Activated T-helper 1 cell treated with anti-CD3 and anti-CD28 coated beads, Interleukin-12 subunit alpha, Interleukin-12 subunit beta, Interleukin-2, Interleukin-4 antibody, amounts not matched to agents 30 ng/mL and 10 ng/mL and 1 ng/mL, durations not matched to agents 14 hours and 24 hours and 36 hours (primary cell): Measurements from ENCODE around the gene CCDC188. TPM values are rescaled to one million over a fixed set of nuclear protein-coding genes. Genes with fewer than 3 reads are reported as not detected.
A peak's percentile ranks its signal among the peaks of the same experiment; 100 is the strongest.

Source experiments
- DNase-seq: peaks from one replicate; pipeline ENCODE4 v3.0.0; 2021; ENCODE audit warnings: low spot score
- H3K27ac Mint-ChIP-seq: one replicate; pipeline ENCODE4 v1.8.0; 2021; ENCODE audit warnings: mild to moderate bottlenecking, mixed read lengths
- H3K27me3 Mint-ChIP-seq: one replicate; pipeline ENCODE4 v1.8.0; 2022; ENCODE audit warnings: mild to moderate bottlenecking, moderate library complexity, mixed read lengths; ENCODE audit not compliant: insufficient read depth
- H3K36me3 Mint-ChIP-seq: one replicate; pipeline ENCODE4 v1.8.0; 2021; ENCODE audit warnings: low read depth, mixed read lengths
- H3K4me1 Mint-ChIP-seq: one replicate; pipeline ENCODE4 v1.8.0; 2021; ENCODE audit warnings: low read depth, mixed read lengths
- H3K4me3 Mint-ChIP-seq: one replicate; pipeline ENCODE4 v1.8.0; 2021; ENCODE audit warnings: mild to moderate bottlenecking, moderate library complexity, mixed read lengths
- H3K9me3 Mint-ChIP-seq: one replicate; pipeline ENCODE4 v1.8.0; 2021; ENCODE audit warnings: mixed read lengths
- intact Hi-C: fragments of 100-400 bp; cut with micrococcal nuclease; formaldehyde crosslinking; loops from one replicate; pipeline ENCODE4 v1.15.1; 2024
- total RNA-seq: library from RNA; stranded (reverse); gene quantifications from 2 replicates; pipeline ENCODE4 v1.2.3, GENCODE V29; 2022

Gene CCDC188
- total RNA-seq, 1 donor from 2014 or later, result 0.26 TPM

GRCh38 chr22:20128902-20129746 lies 21.7 kb downstream of the CCDC188 start:
- peak overlapping the region; percentile 52 for H3K27ac Mint-ChIP-seq
- H3K27me3 Mint-ChIP-seq, result no peaks in the 10 kb centered on the region
- H3K36me3 Mint-ChIP-seq, result peaks cover 21% of the 10 kb centered on the region
- peak; percentile 37 for DNase-seq
- intact Hi-C loops, result loop anchor here (1.0 kb wide), 1 partner anchor 159 kb away; no protein-coding TSS in a partner anchor
- H3K9me3 Mint-ChIP-seq, result no peaks in the 10 kb centered on the region
- H3K4me3 Mint-ChIP-seq, result peak overlapping the region; percentile 33
- peaks cover 10% of the 10 kb centered on the region for H3K4me1 Mint-ChIP-seq

GRCh38 chr22:20128619-20128901 lies 22.3 kb downstream of the CCDC188 start:
- Mint-ChIP-seq H3K27ac (peak overlapping the region; percentile 52), H3K27me3 (no peaks in the 10 kb centered on the region), H3K4me1 (peaks cover 10% of the 10 kb centered on the region), H3K9me3 (no peaks in the 10 kb centered on the region), H3K36me3 (peaks cover 23% of the 10 kb centered on the region), H3K4me3 (no peak overlapping the region)
- intact Hi-C loops, result no loop called here
- no peak for DNase-seq

- H3K36me3 Mint-ChIP-seq, result peaks cover 24% of the 10 kb centered on the region
- H3K4me1 Mint-ChIP-seq, result peaks cover 6% of the 10 kb centered on the region
- H3K4me3 Mint-ChIP-seq, result no peak overlapping the region
- DNase-seq, result no peak
- no peaks in the 10 kb centered on the region for H3K27me3 Mint-ChIP-seq
- H3K27ac Mint-ChIP-seq, result no peak overlapping the region
- intact Hi-C loops, result no loop called here
- H3K9me3 Mint-ChIP-seq, result no peaks in the 10 kb centered on the region
These were observed 22.8 kb downstream of the CCDC188 start for GRCh38 chr22:20127869-20128618.

GRCh38 chr22:20127318-20127868 lies 23.5 kb downstream of the CCDC188 start:
- H3K9me3 Mint-ChIP-seq, result no peaks in the 10 kb centered on the region
- H3K27me3 Mint-ChIP-seq, result no peaks in the 10 kb centered on the region
- no peak overlapping the region for H3K4me3 Mint-ChIP-seq
- peaks cover 29% of the 10 kb centered on the region for H3K36me3 Mint-ChIP-seq
- no peak for DNase-seq
- H3K27ac Mint-ChIP-seq, result no peak overlapping the region
- no peaks in the 10 kb centered on the region for H3K4me1 Mint-ChIP-seq
- intact Hi-C loops, result no loop called here

GRCh38 chr22:20126284-20127029 lies 24.4 kb downstream of the CCDC188 start:
- no peak for DNase-seq
- no peak overlapping the region for H3K4me3 Mint-ChIP-seq
- H3K27me3 Mint-ChIP-seq, result no peaks in the 10 kb centered on the region
- no peaks in the 10 kb centered on the region for H3K9me3 Mint-ChIP-seq
- intact Hi-C loops, result no loop called here
- peaks cover 34% of the 10 kb centered on the region for H3K36me3 Mint-ChIP-seq
- H3K27ac Mint-ChIP-seq, result no peak overlapping the region
- H3K4me1 Mint-ChIP-seq, result no peaks in the 10 kb centered on the region

- Mint-ChIP-seq H3K4me3 (no peak overlapping the region), H3K36me3 (peaks cover 38% of the 10 kb centered on the region), H3K4me1 (no peaks in the 10 kb centered on the region), H3K27ac (no peak overlapping the region), H3K9me3 (no peaks in the 10 kb centered on the region), H3K27me3 (no peaks in the 10 kb centered on the region)
- DNase-seq, result no peak
- intact Hi-C loops, result no loop called here
These were observed 25.4 kb downstream of the CCDC188 start for GRCh38 chr22:20125201-20126174.

- peaks cover 48% of the 10 kb centered on the region for H3K36me3 Mint-ChIP-seq
- H3K4me3 Mint-ChIP-seq, result no peak overlapping the region
- no peak overlapping the region for H3K27ac Mint-ChIP-seq
- DNase-seq, result no peak
- intact Hi-C loops, result no loop called here
- H3K4me1 Mint-ChIP-seq, result peaks cover 8% of the 10 kb centered on the region
- no peaks in the 10 kb centered on the region for H3K27me3 Mint-ChIP-seq
- H3K9me3 Mint-ChIP-seq, result no peaks in the 10 kb centered on the region
These were observed 26.6 kb downstream of the CCDC188 start for GRCh38 chr22:20124083-20124787.

GRCh38 chr22:20123366-20124082 lies 27.3 kb downstream of the CCDC188 start:
- H3K4me3 Mint-ChIP-seq, result no peak overlapping the region
- H3K27me3 Mint-ChIP-seq, result no peaks in the 10 kb centered on the region
- intact Hi-C loops, result no loop called here
- no peaks in the 10 kb centered on the region for H3K9me3 Mint-ChIP-seq
- DNase-seq, result no peak
- H3K4me1 Mint-ChIP-seq, result peaks cover 15% of the 10 kb centered on the region
- H3K27ac Mint-ChIP-seq, result no peak overlapping the region
- H3K36me3 Mint-ChIP-seq, result peaks cover 54% of the 10 kb centered on the region

GRCh38 chr22:20121856-20122415 lies 28.9 kb downstream of the CCDC188 start:
- peak overlapping the region; percentile 37 for H3K4me3 Mint-ChIP-seq
- peaks cover 52% of the 10 kb centered on the region for H3K36me3 Mint-ChIP-seq
- H3K9me3 Mint-ChIP-seq, result no peaks in the 10 kb centered on the region
- no peaks in the 10 kb centered on the region for H3K27me3 Mint-ChIP-seq
- DNase-seq, result no peak
- H3K4me1 Mint-ChIP-seq, result peaks cover 16% of the 10 kb centered on the region
- intact Hi-C loops, result no loop called here
- no peak overlapping the region for H3K27ac Mint-ChIP-seq

- no peak for DNase-seq
- intact Hi-C loops, result loop anchor here (10.0 kb wide), 1 partner anchor 886 kb away; the partner anchor contains the start of gene THAP7
- H3K4me3 Mint-ChIP-seq, result peak overlapping the region; percentile 97
- no peaks in the 10 kb centered on the region for H3K9me3 Mint-ChIP-seq
- peaks cover 3% of the 10 kb centered on the region for H3K27me3 Mint-ChIP-seq
- H3K36me3 Mint-ChIP-seq, result peaks cover 50% of the 10 kb centered on the region
- peak overlapping the region; percentile 86 for H3K27ac Mint-ChIP-seq
- peaks cover 26% of the 10 kb centered on the region for H3K4me1 Mint-ChIP-seq
These were observed 32.4 kb downstream of the CCDC188 start for GRCh38 chr22:20118300-20119020.
